A172 (cell line): Measurements from ENCODE around the gene LRIG1. TPM values are rescaled to one million over a fixed set of nuclear protein-coding genes. Genes with fewer than 3 reads are reported as not detected.
A peak's percentile ranks its signal among the peaks of the same experiment; 100 is the strongest.

Experiments
- DNase-seq: peaks from one replicate; pipeline ENCODE4 v3.0.0-alpha.2; 2015; ENCODE audit warnings: low spot score
- total RNA-seq: library from RNA; depleted of rRNA; stranded (reverse); fragments of >200 nt; shearing (Covaris generic); gene quantifications from 2 replicates; pipeline ENCODE4 v1.2.3, GENCODE V29; 2014

LRIG1 gene
- total RNA-seq, 1 experiment from 2014 or later: 32.0 TPM

DNA sequence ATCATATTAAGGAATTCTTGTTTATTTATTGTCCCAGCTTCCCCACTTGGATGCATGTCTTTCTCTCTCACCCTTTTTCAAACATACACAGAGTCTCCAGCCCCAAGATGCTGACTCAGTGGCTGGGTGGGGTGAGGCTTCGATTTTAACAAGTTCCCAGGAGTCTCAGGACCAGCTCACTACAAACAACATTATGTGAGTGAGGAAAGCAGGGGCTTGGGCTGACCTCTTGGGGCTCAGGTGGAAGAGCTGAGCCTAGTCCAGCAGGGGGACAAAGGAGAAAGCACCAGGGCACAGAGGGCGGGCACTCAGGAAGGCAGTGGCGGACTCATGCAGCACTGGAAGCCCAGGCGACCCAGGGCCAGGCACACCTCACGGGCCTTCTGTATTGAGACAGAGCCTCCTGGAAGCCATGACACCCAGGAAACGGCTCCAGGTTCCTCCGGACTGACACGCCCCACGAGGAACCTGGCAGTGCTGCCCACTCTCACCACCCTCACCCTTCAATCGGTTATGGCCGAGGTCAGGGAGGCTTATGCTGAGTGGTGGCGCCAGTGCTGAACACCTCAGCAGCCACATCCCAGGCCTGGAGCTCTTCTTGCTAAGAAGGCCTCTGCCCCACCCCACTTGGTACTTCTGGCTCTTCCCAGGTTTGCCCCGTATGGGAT, 97.4 kb downstream of the LRIG1 start:
- DNase-seq: no peak

DNA sequence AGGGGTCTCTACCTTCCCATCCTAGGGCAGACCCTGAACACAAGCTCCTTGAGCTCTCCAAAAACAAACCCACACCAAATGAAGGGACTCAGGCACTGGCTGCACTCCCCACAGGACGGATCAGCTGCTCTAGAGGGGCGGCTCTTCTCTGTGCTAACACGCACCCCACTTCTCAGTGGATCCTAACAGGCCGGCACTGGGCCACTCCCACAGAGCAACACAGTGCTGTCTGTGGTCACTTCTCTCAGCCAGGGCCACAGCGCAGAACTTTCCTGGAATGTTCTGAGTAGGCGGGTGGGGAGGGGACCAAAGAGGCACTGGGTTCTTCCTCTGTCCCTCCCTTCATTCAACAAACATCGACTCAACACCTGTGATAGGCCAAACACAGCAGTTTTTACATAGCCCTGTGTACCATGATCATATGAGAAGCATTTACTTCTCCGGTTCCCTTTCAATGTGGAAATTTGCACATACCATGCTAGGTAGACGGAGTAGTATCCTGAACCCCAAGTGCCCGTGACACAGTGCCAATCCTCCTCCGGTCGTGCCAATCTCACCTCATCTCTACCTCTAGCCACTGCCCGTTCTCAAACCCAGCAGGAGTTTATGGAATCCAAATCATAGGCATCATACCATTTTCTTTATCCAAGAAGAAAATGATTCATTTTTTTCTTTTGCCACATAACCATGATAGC, 98.1 kb downstream of the LRIG1 start:
- DNase-seq: peak; percentile 27

DNA sequence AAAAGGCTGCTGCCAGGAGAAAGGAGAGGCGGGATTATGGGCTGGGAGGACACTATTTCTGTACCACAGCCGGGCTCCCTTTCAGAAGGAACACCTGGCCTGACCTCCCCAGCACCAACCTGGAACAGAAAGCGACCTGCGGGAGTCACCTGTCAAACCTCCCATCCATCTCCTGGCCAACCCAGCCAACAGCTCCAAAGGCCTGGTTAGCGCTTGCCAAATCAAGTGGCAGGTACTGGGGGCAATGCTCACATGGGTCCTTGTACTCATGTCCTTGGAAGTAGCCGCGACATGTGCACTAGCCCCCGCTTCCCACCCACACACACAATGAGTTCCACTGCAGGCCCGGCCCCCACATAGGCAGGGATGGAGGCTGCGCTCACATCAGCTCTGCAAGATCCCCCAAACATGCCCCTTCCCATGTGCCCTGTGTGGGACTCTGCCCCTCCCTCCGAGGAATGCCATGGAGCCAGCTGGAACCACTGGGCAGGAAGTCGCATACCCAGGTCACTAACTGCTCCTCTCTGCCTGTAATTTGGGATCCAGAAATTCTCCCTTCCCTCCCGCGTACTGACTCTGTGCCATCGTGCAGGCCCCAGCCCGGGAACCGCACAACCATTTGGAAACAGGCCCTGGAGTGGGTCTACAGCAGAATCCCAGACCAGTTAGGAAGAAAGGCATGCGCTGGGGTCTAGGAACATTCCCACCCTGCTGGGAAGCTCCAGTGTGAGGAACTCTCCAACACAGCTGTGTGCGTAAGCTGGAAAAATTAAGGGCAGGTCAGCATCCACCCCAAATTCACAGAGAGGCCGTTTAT, 98.9 kb downstream of the LRIG1 start:
- DNase-seq: no peak

DNA sequence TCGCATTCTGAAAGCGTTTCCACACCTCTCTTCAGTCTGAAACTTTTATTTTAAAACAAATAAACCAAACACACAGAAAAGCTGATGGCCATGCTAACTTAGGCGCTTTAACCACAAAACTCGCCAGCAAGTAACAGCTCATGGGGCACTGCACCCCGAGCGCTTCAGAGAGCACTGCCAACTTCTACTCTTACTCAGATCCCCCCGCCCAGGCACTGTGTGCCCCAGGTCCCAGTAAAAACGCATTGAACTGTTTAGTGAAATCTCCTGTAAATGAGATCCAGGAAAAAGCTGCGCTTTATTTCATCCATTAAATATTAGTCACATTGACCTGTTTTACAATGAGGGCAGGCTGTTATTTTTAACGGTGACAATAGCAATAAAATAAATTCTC, 99.7 kb downstream of the LRIG1 start:
- peak; percentile 31 for DNase-seq

DNA sequence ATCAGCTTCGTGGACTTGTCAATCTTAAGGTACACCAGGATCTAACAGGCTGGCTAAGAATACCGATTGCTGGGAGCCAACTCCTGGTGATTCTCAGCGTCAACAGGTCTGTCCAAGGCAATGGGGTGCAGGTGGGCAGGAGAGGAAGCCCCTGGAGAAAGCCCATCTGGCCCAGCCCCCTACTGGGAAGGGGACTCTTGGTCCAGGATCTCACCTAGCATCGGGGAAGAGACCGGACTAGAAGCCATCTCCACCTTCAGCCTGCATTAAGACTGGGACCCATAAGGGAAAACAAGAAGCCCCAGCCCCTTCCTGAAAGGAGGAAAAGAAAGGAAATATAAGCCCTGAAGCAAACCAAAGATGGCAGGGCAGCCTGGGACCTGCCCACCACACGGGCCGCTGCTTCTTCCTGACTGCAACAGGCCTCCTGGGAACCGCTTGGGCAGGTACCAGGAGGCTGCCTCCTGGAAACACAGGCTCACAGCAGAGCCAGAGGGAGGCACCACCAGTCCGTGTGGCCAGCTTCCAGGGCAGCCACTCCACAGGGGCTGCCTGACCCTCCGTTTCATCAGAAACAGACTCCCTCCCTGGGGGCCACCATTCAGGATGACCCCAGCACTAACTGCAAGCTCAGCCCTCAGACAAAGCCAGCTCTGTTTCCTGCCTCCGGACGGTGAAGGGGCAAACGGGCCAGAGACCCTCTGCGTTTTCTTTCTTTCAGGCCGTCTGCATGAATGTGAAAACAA, 100.2 kb downstream of the LRIG1 start:
- no peak for DNase-seq

- DNase-seq: no peak
These were observed 101.1 kb downstream of the LRIG1 start for GRCh38 chr3:66399529-66400232.

DNA sequence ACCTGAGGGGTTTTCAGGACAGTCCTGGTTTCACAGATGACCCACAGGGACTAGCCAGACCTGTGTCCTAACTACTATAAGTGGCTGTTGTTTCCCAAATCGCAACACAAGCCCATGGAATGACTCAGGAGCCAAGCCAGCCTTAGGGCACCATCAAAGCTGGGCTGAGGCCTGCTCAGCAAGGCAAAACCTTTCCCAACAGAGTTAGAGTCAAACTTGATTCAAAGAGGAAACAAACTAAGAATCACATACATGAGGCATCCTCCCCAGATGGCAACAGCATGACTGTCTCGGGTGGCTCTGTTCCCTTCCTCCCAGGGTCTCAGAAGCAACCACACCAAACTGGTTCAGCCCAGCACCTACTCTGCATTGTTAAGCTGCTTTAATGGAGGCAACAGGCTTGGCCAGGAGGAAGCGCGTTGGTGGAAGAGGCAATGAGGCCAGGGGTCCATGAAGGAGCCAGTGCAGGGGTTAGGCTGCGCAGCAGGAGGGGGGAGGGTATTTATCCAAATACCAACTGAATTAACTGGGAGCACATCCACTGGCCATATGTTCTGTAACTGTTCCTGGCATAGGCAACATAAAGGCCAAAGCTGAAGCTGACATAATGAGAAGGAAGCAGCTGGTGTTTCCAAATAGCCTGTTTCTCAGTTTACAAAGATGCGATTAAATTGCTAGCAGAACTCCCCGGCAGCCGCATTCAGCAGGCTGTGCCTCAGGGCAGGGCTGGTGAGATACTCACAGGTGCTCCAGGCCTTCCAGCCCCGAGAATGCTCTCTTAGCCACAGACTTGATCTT, 102.4 kb downstream of the LRIG1 start:
- no peak for DNase-seq

GRCh38 chr3:66397745-66398144, 103.1 kb downstream of the LRIG1 start:
- no peak for DNase-seq

- DNase-seq: no peak
These were observed 103.9 kb downstream of the LRIG1 start for GRCh38 chr3:66396888-66397287.

DNA sequence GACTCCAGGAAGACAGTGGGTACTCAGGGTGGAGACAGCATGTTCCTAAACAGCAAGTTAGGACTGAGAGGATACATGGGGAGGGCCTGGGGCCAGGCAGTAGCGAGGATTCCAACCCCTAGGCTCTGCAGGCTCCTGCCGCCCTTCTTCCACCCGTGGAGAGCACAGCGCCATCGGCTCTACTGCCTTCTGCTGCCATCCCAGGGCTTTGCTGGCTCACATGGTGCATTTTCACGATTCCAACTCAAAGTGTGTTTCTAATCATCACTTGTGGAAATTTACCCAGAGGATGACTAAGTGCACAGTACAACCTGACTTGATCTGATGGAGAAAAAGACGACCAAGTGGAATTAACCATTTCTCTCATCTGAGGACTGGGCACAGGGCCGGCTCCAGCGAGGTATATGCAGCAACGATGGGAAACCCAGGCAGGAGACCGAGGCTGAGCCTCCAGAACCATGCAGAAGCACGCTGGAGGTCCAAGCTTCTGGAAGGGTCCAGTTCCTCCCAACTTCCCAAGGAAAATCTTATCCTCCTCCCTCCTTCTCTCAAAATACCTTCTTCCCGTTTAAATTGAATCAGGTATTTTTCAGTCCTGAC, 104.6 kb downstream of the LRIG1 start:
- no peak for DNase-seq

DNA sequence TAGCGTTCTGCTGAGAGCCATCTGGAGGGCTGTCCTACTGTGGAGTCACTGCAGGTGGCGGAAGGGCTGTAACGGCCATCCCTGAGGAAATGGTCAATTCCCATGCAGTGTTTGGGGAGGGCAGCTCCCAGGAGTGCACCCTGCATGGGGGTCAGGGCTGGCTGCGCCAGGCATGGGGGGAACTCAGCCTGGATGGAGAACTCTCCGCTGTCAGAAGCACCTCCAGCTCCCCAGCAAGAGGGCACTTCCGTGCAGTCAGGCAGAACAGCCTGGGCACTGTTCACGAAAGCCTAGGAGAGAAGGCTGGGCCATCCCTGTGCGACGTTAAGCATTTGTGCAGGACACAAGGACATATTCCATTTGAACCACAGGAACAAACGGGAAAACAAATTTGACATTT, 105.2 kb downstream of the LRIG1 start:
- DNase-seq: no peak

DNA sequence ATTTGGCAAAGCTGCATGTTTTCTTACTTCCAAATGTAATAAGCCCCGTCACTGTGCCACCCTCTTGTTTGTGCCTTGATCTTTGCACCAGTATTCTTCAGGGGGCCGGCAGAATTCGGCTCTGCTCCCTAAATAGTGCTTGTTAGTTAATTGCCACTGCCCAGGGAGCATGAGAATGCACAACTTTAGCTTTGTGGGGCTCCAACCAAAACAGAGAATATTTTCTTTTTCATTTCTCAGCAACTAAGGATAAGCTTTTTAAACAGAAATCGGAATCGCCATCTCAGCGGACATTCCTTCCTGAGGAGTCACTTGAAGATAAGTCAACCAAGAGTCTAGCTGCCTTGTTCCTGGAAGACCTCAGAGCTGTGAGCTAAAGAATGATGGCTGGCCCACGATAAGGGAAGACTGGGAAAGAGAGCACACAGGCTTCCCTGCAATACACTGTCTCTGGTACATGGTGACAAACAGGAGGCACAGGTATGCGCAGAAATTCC, 106.0 kb downstream of the LRIG1 start:
- DNase-seq: no peak

DNA sequence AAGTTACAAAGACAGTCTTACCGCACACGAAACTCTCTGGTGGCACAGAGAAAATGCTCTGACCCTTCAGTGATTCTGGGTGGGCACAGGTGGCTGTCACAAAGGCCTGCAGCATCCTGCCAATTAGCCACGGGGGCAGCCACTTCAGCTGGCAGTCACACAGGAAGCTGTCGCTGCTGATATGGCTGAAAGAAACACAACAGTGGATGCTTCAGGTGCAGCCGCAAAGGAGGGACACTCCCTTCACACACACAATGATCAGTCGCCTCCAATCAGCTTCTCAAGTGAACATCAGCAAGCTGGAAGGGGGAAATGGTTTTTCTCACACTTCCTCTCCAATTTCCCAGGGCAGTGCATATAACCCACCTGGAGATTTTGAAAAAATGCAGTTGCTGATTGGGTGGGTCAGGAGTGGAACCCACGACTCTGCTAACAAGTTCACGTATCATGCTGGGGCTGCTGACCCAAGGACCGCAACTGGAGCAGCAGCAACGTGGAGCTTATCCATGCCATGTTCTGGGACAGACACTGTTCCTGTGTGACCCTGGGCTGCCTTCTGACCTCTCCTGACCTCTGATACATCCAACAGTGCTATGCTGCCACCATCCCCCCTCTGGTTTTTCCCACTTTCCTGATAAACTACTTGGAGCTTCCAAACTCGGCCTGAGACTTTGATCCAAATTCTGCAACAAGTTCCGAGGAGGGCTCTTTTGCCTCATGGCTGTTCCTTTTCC, 106.6 kb downstream of the LRIG1 start:
- DNase-seq: no peak

- no peak for DNase-seq
These were observed 107.4 kb downstream of the LRIG1 start for GRCh38 chr3:66393333-66394005.

GRCh38 chr3:66392966-66393332, 107.9 kb downstream of the LRIG1 start:
- no peak for DNase-seq

DNA sequence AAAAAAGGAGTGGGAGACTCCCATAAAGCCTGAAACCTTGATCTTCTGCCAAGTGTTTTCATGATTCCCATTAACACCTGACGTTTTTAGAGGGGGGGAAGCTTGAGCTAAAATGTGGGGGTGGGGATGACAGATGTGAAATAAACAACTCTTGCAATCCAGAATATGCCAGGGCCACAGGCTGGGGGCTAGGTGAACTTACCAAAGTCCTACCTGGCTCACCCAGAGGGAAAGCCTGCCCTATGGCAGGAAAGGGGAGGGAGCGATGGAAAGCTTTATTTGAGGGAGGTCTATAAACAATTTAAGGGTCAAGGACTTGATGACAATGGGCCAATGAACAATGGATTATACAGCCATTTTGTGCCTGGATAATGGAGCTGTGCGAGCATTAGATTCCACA, 108.3 kb downstream of the LRIG1 start:
- no peak for DNase-seq

DNA sequence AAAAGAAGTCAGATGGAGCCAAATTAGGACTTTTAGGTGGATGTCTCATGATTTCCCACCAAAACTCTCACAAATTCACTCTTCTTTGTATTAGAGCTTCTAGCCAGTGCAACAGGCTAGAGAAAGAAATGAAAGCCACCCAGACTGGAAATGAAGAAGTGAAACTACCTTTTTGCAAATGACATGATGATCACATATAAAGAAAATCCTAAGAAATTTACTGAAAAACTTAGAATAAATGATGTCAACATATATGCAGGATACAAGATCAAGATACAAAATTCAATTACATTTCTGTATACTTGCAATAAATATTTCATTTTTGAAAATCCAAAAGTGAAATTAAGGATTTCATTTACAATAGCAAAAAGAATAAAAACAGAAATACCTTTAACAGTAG, 110.8 kb downstream of the LRIG1 start:
- DNase-seq: no peak

DNA sequence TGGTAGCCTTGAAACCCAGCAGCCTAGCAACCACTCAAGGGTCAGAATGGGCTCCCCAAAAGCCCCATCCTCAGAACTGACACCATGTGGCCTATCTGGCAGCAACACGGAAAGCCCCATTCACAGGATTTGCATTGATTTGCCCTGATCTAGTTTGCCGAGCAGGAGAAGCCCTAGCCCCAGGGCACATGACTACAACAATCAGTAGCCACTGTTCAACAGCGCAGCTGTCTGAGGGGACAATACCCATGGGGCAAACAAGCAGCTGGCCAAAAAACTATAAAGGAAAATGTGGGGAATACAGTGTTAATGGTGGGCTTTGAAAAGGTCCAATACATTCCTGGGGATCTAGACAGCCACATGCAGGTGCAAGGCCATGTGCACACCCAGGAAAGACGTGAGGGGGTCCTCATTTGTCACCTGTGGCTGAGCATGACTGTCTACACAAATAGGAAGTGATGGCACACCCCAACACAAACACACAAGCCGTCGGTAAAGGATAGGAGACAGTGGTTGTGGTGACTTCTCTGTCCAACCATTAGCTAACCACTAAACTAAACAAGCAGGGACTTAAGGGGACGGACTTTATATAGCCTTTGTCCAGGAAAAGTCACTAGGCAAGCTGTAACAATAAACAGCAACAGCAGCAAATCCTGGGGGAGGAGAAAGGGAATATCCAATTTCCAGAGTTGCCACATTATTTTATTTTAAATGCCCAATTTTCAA, 113.7 kb downstream of the LRIG1 start:
- no peak for DNase-seq
